Islet of Langerhans (tissue), 1 donor: ENCODE results near the gene GCK.

Experiments
- FAIRE-seq: peaks from one replicate; lab custom pipeline; 2011; peaks lifted over from hg19 to GRCh38; lab: Jason Lieb, UNC

Gene GCK

GRCh38 chr7:44155191-44156185, 33.8 kb downstream of the GCK start:
- FAIRE-seq, result no peak

GRCh38 chr7:44154703-44155102, 34.5 kb downstream of the GCK start:
- FAIRE-seq, result no peak

GRCh38 chr7:44153948-44154335, 35.3 kb downstream of the GCK start:
- FAIRE-seq, result no peak

- no peak for FAIRE-seq
Measured at GRCh38 chr7:44152971-44153947, 36.0 kb downstream of the GCK start.

GRCh38 chr7:44151956-44152355, 37.3 kb downstream of the GCK start:
- FAIRE-seq, result no peak

GRCh38 chr7:44150966-44151941, 38.0 kb downstream of the GCK start:
- FAIRE-seq, result no peak

GRCh38 chr7:44150466-44150832, 38.8 kb downstream of the GCK start:
- no peak for FAIRE-seq

GRCh38 chr7:44149571-44150465, 39.4 kb downstream of the GCK start:
- FAIRE-seq, result no peak

- no peak for FAIRE-seq
Measured at GRCh38 chr7:44148961-44149536, 40.2 kb downstream of the GCK start.

- FAIRE-seq, result no peak
Measured at GRCh38 chr7:44148166-44148565, 41.1 kb downstream of the GCK start.

- FAIRE-seq, result peak; percentile 13
Measured at GRCh38 chr7:44147026-44147991, 41.9 kb downstream of the GCK start.

- no peak for FAIRE-seq
Measured at GRCh38 chr7:44145969-44146911, 43.0 kb downstream of the GCK start.

GRCh38 chr7:44145479-44145968, 43.7 kb downstream of the GCK start:
- no peak for FAIRE-seq

GRCh38 chr7:44144968-44145478, 44.2 kb downstream of the GCK start:
- no peak for FAIRE-seq

- no peak for FAIRE-seq
Measured at GRCh38 chr7:44144426-44144967, 44.7 kb downstream of the GCK start.

GRCh38 chr7:44143646-44144250, 45.5 kb downstream of the GCK start:
- FAIRE-seq, result no peak

- FAIRE-seq, result no peak
Measured at GRCh38 chr7:44142028-44142427, 47.2 kb downstream of the GCK start.
